ENCODE data around the gene SPDYE4.

Gene SPDYE4

DNA sequence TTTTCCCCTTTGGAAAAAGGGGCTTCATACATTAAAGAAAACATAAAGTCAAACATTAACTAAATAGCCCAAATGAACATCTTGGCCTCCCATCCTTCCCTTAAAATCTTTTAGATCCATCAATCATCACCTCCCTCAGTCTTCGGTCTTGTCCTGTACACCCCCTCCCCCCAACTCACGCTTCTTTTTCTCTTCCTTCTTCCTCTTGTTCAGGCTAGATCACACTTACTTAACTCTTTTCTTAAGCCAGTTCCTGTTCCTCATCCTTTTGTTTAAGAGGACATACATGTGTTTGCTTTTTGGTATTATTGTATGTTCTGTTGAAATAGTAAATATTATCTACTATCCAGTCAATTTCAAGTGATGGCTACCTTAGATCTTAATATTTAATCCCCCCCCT, 35.3 kb upstream of the SPDYE4 start:
- POLR2A ChIA-PET: no interaction called here
- CTCF ChIA-PET: interaction anchor here (3.7 kb wide), 1 partner anchor 8 kb away, joined by 18 read pairs; no protein-coding TSS in a partner anchor
- DNase-seq (ENCODE audit: extremely low spot score): no peak
- TF ChIP-seq, protein P1, sequence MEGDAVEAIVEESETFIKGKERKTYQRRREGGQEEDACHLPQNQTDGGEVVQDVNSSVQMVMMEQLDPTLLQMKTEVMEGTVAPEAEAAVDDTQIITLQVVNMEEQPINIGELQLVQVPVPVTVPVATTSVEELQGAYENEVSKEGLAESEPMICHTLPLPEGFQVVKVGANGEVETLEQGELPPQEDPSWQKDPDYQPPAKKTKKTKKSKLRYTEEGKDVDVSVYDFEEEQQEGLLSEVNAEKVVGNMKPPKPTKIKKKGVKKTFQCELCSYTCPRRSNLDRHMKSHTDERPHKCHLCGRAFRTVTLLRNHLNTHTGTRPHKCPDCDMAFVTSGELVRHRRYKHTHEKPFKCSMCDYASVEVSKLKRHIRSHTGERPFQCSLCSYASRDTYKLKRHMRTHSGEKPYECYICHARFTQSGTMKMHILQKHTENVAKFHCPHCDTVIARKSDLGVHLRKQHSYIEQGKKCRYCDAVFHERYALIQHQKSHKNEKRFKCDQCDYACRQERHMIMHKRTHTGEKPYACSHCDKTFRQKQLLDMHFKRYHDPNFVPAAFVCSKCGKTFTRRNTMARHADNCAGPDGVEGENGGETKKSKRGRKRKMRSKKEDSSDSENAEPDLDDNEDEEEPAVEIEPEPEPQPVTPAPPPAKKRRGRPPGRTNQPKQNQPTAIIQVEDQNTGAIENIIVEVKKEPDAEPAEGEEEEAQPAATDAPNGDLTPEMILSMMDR (IDR thresholded peaks at IDR 0.05; ENCODE audit: control extremely low read depth, extremely low read depth, low read depth, missing control alignments): no peak

DNA sequence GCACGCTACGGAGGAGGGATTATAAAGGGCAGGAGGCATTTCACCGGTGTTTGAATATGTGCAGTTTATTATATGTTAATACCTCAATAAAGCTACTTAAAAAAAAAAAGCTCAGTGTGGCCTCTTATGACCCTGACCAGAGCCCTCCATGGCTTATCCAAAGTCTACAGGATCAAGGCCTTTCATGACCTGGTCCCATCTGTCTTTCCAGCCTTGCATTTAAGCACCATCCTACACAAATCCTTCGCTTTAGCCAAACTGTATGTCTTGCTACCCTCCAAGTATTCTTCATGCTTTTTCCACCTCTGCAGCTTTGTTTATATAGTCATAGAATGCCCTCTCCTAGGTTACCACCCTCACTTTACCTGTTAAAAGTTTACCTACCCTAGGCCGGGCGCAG, 34.3 kb upstream of the SPDYE4 start:
- POLR2A ChIA-PET: no interaction called here
- CTCF ChIA-PET: interaction anchor here (1.0 to 1.3 kb wide), 2 partner anchors 17 to 409 kb away, joined by 3 to 4 read pairs; no protein-coding TSS in a partner anchor
- no peak for DNase-seq (ENCODE audit: extremely low spot score)
- TF ChIP-seq, protein P1 (IDR thresholded peaks at IDR 0.05; ENCODE audit: control extremely low read depth, extremely low read depth, low read depth, missing control alignments): no peak

DNA sequence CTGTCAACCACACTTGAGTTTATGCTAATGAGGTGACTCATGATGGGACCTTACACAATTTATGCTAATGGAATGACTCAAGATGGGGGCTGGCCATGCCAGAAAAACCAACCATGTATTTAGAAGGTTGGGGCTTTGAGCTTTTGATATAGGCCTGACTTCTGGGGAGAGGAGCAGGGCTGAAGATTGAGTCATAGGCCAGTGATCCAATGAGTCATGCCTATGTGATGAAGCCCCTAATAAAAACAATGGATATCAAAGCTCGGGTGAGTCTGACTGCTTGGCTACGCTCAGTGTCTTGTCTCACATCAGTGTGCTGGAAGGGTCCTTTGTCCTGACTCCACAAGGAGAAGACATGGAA, 33.5 kb upstream of the SPDYE4 start:
- ChIA-PET POLR2A (no interaction called here), CTCF (interaction anchor here (1.0 to 1.3 kb wide), 2 partner anchors 16 to 408 kb away, joined by 3 to 4 read pairs; no protein-coding TSS in a partner anchor)
- TF ChIP-seq, protein P1 (IDR thresholded peaks at IDR 0.05; ENCODE audit: control extremely low read depth, extremely low read depth, low read depth, missing control alignments): no peak
- DNase-seq (ENCODE audit: extremely low spot score): no peak

DNA sequence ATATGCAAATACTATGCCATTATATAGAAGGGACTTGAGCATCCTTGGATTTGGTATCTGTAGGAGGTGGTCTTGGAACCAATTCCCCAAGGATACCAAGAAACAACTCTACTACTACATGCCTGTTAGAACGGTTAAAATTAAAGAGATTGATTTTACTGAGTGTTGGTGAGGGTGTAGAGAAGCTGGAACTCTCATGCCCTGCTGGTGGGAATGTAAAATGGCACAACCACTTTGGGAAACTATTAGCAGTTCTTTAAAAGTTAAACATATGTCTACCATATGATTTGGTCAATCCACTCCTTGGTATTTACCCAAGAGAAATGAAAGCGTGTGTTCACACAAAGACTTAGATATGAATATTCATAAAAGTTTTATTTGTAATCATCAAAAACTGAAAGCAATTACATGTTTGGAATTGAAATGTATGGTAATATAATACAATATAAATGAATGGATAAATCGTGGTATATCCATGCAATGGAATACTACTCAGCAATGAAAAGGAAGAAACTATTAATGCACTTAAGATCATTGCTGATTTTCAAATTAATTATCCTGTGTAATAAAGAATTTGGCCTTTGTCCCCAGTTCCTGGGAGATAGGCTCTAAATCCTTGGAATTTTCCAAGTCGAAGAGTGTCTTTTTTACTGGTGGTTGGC, 33.0 kb upstream of the SPDYE4 start:
- TF ChIP-seq, protein P1 (IDR thresholded peaks at IDR 0.05; ENCODE audit: control extremely low read depth, extremely low read depth, low read depth, missing control alignments): no peak
- ChIA-PET POLR2A (no interaction called here), CTCF (interaction anchor here (1.0 kb wide), 1 partner anchor 15 kb away, joined by 3 read pairs; no protein-coding TSS in a partner anchor)
- DNase-seq (ENCODE audit: extremely low spot score): no peak

DNA sequence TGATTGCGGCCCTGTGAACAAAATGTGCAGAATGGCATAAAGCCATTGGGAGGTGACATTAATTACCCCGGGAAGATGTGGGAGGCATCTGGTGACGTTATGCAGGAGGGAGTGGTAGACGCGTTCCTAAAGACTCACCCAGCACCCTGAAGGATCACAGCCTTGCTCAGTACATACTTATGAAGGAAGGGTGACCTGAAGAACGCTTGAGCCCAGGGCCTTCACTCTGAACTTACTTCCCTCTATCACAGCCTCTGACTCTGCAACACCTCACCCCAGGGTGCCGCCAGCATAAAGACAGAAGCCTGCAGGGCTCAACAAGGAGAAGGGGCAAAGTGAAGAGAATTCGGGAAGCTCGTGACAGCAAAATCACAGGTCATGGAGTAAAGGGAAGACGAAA, 31.4 kb upstream of the SPDYE4 start:
- POLR2A ChIA-PET: no interaction called here
- TF ChIP-seq, protein P1 (IDR thresholded peaks at IDR 0.05; ENCODE audit: control extremely low read depth, extremely low read depth, low read depth, missing control alignments): no peak
- CTCF ChIA-PET: interaction anchor here (1.2 kb wide), 2 partner anchors 8 to 11 kb away, joined by 4 read pairs; no protein-coding TSS in a partner anchor
- no peak for DNase-seq (ENCODE audit: extremely low spot score)

DNA sequence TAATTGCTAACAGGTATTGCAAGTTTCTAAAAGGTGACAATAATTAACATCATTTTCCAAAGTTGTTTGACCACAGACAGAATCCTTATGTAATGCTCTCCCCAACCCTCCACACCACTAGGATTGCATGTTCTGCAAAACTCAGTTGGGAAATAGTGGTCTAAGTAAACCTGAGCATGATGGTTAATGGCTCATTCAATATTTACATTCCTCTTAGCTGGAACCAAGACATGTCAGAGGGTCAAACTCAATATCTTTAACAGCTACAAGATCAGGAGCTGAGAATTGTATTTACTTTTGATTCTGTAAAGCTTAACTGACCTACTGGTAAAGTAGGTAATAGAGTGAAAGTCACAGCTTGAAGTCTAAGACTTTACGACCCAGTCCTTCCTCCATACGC, 30.7 kb upstream of the SPDYE4 start:
- no peak for DNase-seq (ENCODE audit: extremely low spot score)
- ChIA-PET CTCF (interaction anchor here (1.2 to 1.5 kb wide), 3 partner anchors 8 to 17 kb away, joined by 3 to 4 read pairs (median 4); no protein-coding TSS in a partner anchor), POLR2A (no interaction called here)
- TF ChIP-seq, protein P1 (IDR thresholded peaks at IDR 0.05; ENCODE audit: control extremely low read depth, extremely low read depth, low read depth, missing control alignments): no peak

Measured in GM10248 (cell line).